GM19328 (cell line): ENCODE measurements around the gene MCF2L2.

Experiments used
- ATAC-seq: cut with Tn5 transposase; IDR thresholded peaks from one replicate; pipeline ENCODE4 v1.9.1; 2021; ENCODE audit warnings: mild to moderate bottlenecking, moderate library complexity; ENCODE audit not compliant: unreplicated experiment

Gene MCF2L2

DNA sequence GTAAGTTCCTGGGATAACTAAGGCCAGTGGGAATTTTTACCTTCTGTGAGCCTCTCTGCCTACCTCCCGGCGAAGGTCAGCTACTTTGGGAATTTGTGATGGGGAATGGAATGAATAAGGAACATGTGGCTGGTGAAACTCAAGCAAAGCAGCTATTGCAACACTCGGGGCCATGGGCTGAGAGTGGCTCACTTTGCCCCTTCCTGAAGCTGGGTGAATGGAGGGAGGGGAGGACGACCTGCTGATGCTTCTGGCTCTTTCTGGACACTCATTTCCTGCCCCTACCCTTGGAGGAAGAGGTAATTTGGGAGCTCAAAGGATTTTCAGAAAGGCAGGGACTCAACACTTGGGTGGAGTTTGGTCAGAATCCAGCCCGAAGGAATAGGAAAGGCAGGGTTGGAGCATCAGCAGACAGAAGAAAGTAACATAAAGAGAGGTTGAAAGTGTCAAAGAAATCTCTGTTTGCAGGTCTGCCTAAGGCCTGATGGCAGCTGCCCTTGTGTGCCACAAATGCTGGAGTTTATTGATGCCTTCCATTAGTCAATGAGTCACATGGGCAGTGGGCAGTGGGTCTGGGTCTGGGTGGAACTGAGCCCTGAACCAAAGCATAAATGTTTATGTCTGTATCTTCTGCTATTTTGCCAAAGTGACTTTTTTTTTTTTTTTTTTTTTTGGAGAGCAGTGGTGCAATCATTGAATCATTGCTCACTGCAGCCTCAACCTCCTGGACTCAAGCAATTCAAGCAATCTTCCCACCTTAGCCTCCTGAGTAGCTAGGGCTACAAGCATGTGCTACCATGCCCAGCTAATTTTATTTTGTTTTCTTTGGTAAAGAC lies 278.3 kb downstream of the MCF2L2 start:
- no peak for ATAC-seq

GRCh38 chr3:183148056-183148455 lies 280.4 kb downstream of the MCF2L2 start:
- ATAC-seq = no peak

DNA sequence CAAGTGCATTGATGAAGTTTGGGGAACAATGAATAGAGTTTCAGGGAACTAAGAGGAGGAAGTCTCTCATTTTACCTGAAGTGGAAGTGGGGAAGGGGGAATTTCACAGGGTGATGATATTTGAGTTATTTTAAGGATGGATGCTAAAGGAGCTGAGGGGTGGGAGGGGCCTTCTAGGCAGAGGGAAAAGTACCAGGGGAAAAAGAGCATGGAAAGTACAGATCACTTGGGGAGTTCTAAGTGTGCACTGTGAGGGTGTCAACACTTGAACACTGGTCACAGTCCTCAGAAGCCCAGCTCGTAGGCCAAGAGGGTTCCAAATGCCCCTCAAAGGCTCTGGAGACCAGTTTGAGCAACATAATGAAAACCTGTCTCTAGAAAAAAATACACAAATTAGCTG lies 284.1 kb downstream of the MCF2L2 start:
- ATAC-seq = no peak

- ATAC-seq = no peak
These were observed 286.2 kb downstream of the MCF2L2 start for GRCh38 chr3:183142199-183142598.

GRCh38 chr3:183134844-183135243 lies 293.6 kb downstream of the MCF2L2 start:
- ATAC-seq = no peak

DNA sequence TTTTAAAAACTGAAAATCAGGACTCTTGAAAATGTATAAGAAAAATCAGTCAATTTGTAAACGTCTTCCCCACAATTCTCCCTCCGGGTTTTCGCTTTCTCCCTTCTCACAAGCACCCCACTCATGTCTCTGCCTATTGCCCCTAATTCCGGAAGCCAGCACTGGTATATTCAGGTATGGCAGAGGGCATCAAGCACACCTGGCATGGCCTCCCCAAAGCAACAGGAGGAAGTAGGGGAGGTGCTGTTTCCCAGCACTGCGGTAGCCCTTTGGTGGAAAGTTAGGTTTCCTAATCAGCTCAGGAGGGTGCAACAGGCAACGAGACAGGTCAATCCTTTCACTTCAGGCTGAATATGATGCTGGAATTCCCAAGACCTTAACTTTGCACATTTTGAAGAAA lies 296.0 kb downstream of the MCF2L2 start:
- no peak for ATAC-seq

DNA sequence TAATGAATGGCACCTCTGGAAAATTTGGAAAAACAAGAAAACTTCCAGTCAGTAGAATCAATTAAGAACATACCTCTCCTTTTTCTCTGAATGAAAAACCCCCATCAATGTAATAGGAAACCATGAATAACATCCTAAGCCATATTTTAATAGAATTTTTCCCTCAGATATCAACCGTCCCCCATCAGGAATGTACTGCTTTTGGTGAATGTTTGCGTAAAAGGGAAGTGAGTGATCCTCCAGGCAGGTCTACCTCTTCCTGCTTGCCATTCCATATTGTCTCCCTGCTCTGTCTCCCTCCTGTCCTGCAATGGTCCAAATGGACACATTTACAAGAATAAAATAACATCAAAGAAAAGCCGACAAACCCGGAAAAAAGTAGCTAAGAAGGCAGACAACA lies 296.7 kb downstream of the MCF2L2 start:
- ATAC-seq = no peak

DNA sequence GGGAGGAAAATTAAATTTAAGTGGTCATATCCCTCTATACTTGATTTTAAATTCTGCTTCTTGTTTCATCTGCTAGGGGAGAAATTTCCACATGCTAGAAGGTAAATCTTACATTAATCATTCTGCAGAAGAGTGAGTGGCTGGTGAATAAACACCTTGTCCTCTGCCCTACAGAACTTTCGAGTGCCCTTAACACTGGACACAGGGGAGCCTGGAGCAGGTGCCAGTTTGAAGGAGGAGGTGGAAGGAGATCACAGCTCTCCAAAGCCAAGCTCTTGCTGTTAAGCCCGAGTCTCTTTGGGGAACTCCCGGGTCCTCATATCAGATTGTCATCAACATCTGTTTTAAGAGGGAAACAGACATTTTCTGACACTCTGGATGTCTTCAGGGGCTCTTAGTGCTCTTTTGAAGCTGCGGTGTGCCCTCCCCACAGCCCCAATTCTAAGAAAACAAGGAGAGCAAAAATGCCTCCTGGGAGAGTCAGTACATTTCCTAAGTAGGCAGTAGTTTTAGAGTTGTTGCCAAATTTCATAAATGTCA lies 297.2 kb downstream of the MCF2L2 start:
- no peak for ATAC-seq

DNA sequence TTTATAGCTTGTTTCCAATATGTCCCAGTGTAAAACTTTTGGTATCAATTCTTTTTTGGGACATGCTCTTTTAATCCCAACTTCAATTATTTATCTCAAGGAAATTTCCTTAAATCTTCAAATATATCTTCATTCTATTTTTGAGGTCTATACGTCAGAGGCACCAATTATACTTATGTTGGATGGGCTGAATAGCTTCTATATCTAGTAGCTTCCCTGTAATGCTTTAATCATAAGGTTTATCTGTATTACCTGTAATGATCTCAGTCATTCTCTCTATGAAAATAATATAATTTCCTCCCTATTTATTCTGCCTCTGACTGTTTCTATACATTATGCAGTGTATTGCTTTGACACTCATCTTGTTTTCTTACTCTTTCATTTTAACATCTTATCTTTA lies 299.2 kb downstream of the MCF2L2 start:
- no peak for ATAC-seq

DNA sequence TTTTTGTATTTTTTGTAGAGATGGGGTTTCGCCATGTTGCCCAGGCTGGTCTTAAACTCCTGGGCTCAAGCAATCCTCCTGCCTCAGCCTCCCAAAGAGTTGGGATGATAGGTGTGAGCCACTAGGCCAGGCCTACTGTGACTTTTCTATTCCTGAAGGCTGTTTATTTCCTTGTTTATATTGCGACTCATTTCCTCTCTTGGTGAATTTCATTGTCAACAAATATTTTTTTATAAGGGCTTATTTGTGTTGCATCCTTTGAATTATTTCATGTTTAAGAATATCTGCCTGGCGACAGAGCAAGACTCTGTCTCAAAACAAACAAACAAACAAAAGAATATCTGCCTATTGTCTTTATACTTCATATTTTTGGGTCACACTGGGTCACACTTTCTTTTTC lies 299.7 kb downstream of the MCF2L2 start:
- ATAC-seq = no peak
